GM19035 (cell line): Measurements from ENCODE around the gene RAPGEF5.
A peak's percentile ranks its signal among the peaks of the same experiment; 100 is the strongest.

ENCODE experiments used
- ATAC-seq: cut with Tn5 transposase; IDR thresholded peaks from one replicate; pipeline ENCODE4 v1.9.1; 2021; ENCODE audit not compliant: unreplicated experiment

RAPGEF5 gene

DNA sequence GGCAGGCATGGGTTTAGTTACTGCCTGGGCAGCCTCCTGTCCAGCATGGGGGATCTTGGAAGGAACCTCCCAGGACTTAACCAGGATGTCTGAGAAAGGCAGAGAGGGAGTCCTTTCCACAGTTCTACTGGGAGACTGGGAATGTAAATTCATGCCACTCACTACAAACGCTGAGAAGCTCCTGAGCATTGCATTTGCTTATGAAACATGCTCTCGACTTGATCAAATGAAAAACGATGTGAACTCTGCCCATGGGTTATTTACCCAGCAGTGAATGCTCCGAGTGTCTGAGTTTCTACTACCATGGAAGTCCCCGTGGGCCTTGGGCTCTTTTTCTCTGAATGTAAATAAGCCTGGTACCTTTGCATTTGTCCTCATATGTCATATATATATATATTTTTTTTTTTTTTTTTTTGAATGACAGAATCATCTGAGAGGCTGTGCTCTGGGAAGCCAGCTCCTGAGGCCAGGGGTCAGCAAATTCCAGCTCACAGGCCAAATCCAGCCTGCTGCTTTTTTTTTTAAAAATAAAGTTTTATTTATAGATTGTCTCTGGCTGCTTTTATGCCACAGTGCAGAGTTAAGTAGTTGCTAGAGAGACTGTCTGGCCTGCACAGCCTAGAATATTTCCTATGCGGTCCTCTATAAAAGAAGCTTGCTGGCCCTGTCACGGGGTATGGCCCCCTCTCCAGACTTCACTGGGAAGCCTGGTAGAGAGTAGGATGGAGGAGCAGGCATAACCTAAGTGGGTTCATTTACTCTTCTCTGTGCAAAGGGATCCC lies 21.4 kb upstream of the RAPGEF5 start:
- no peak for ATAC-seq

DNA sequence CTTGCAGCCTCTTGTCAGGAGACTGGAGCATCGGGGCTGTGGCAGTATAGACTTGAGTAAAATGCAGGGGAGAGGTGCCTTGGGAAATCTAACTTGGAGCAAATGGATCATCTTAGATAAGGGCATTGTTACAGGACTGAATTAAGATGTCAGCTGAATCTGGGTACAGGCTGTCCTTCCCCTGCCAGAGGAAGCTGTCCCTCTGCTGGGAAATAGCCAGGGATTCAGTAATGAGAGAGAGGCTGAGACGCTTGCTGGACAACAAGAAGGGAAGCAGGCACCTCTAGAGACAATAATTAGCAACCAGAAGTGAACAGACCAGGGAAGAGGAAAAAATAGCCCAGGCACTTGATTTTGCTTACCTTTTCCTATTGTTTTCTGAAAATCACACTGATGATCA lies 20.7 kb upstream of the RAPGEF5 start:
- no peak for ATAC-seq

DNA sequence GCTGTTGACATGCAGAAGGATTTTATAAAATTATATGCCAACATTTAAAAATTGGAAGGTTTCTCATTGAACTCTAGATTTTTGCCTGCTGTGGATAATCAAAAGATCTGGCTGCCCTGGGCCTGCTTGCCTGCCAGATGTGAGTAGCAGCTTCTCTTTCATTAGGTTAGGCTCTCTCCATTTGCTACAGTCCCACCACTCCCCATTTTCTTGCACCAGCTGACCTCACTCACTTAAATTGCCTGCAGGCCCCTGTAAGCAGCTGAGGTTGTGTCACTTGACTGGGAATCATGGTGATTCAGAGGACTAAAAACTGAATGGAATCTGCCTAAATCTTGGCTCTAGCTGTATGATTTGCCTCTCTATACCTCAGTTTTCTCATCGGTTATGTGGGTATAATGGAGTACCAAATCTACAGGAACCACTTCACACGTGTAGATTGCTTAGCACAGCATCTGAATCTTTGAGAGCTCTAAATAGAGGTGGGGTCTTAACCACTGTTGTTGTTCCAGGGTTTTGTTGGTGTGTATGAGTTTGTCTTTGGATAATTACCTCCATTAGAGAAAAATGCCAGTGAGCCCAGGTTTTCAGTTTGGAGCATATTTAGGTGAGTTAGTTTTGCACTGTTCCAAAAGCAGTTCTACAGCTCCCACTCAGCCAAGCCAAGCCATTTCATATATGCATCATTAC lies 18.6 kb upstream of the RAPGEF5 start:
- ATAC-seq, result no peak

DNA sequence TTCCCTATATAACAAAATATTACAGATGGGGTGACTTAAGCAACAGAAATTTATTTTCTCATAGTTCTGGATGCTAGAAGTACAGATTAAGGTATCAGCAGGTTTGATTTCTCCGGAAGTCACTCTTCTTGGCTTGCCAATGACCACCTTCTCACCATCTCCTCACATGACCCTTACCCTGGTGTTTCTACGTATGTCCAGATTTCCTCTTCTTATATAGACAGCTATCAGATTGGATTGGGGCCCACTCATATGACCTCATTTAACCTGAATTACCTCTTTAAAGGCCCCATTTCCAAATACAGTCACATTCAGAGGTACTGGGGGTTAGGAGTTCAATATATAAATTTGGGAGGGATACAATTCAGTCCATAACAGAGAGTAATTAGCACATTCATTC lies 17.0 kb upstream of the RAPGEF5 start:
- ATAC-seq, result no peak

DNA sequence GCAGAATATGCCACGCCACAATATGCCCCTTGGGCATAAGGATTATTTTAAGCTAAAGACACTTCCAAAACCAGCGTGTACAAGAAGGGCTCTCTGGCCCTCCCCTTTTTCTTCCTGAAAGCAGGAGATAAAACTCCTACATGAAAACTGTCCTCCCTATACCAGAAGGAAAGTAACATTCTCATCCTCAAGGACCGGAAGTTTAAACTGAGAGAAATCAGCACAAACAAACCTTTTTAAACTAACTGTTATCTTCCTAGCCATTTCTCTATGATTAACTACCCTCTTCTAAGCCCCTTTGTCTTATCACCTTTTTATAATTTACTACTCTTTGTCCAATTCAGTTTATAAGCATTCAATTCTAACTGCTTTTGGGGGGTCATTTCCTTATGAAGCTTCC lies 16.4 kb upstream of the RAPGEF5 start:
- ATAC-seq, result no peak

DNA sequence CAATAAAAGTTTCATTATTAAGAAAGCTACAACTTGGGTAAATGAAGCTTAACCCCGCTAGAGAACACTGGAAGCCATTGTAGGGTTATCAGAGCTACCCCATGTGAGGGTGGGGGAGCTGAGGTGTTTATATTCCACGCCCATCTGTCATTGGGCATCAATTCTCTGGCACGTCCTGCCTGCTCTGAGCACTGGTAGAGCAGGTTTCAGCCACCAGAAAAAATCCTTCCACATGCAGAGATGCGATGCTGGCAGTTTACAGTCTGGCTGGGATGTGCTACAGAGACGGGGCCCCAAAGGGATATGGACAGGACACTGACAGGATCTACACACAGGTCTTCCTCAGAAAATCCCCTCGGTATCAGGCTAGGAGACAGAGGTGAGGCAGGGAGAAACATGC lies 15.9 kb upstream of the RAPGEF5 start:
- ATAC-seq, result no peak

DNA sequence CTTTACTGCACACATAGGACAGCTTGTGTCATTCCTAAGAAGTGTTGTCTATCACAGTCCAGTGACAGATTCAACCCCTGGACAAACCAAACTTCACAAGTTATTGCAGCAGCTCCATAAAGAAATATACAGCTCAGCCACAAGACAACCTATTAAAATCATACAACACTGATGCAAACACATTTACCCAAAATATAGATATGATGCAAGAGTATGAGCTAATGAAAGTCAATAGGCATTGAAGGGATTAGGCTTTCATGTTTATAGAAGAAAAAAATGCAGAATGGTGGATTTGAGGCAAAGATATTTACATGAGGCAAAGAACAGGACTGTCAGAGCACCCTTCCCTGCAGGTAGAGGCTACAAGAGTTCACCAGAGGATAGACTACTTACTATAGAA lies 14.9 kb upstream of the RAPGEF5 start:
- no peak for ATAC-seq

DNA sequence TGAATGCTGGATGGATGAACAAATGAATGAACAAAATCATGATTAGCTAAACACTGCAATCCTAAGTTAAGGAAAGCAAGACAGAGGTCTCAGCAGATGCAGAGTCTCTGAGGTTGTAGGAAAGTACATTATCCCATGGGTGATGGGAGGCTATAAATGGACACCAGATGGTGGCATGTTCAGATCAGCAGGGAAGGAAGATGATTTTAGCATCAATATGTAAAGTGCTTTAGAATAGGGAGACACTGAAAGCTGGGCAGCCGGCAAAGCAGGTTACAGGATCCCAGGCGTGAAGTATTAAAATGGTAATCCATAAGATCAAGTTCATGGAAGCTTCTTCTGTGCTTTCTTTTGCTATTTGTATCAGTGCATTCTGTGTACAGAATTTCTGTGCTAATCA lies 7.9 kb upstream of the RAPGEF5 start:
- ATAC-seq, result no peak

DNA sequence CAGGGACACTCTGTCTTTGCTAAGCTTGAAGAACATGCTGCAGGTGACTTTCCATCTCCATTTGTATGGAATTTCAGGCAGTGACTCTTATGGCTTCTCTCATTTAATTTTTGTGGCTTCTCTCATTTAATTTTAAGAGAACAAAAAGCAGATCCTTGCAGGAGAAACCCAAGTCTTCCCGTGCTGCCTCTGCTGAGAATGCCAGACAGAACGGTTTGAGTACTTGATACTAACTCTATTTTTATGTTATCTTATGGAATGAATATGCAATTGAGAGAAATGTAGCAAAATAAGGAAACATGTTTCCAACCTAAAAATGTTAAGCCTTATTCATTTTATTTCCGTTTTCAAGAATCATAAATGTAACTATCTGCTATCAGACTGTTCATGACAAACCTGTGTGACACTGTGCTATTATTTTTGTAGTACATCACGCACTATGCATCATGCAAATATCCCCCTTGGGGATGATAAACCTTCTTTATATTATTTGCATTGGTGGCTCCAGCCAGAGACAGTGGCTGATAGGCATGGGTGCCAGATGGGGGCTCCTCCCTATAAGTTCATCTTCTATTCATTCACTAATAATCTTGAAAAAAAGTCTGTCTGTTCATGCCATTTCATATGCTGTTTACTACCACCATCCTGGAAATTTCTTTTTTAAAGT lies 6.9 kb upstream of the RAPGEF5 start:
- ATAC-seq, result no peak

DNA sequence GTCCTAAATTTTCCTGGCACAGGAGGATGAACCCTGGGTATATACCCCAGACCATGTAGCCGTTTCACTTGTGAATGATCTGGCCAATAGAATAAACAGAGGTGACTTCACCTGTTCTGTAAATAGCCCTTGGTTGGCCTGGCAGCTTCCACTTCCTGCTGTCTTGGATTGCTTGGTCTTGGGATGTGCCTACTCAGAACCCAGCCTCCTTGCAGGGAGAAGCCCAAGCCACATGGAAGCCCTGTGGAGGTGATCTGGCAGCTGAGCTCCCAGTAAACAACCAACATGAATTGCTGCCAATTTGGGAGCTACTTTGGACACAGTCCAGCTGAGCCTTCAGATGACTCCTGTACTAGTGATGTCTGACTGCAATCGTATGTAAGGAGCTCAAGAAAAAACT lies 4.8 kb upstream of the RAPGEF5 start:
- no peak for ATAC-seq

DNA sequence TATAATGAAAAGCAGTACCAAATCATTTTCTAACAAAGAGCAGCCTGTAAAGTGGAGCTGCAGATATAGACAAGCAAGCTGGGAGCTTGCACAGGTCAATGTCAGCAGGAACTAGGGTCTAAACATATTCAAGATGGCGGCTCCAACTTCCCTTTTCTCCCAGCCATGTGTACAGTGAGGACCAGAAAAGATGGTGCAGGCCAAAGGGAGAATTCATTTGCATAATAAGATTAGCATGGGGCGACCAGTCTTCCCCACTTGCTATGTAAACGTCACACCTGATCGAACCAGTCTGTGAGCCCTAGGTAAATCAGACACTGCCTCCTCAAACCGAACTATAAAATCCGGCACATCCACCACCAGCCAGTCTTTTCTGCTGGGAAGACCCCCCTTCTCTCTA lies 4.4 kb upstream of the RAPGEF5 start:
- no peak for ATAC-seq

DNA sequence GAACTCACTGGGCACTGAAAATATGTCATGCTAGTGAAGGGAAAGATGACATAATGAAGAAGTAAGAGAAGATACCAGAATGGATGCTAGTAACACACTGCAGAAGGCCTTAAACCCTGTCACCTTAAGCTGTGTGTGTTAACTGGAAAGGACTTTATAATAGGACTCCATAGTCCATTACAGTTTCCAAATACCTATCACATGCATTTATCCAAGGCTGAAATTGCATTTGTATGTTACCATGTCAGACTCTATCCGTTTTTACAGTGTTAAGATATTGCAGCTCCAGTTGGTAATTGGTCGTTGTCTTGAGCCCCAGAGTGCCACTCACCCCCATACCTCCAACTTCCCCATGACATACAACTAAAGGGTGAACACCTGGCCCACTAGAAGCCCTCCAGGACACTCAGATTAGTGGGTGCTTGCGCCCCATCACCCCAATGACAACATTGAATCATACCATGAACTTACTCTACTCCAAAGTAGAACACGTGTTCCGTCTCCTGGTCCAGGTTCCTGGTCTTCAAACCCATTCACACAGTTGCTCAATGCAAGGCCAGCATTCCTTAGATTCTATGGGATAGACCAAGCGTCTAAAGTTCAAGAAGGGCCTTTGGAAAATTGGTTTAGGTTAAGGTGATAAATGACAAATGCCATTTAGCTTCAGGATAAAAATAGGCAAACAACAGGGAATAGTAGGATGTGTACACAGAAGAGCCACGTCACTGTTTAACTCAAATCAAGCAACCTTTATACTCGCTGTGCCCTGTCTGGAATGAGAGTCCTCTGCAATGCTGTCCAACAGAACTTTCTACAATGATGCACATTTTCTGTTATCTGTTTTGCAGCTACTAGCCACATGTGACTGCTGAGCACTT lies 2.1 kb upstream of the RAPGEF5 start:
- ATAC-seq, result no peak

DNA sequence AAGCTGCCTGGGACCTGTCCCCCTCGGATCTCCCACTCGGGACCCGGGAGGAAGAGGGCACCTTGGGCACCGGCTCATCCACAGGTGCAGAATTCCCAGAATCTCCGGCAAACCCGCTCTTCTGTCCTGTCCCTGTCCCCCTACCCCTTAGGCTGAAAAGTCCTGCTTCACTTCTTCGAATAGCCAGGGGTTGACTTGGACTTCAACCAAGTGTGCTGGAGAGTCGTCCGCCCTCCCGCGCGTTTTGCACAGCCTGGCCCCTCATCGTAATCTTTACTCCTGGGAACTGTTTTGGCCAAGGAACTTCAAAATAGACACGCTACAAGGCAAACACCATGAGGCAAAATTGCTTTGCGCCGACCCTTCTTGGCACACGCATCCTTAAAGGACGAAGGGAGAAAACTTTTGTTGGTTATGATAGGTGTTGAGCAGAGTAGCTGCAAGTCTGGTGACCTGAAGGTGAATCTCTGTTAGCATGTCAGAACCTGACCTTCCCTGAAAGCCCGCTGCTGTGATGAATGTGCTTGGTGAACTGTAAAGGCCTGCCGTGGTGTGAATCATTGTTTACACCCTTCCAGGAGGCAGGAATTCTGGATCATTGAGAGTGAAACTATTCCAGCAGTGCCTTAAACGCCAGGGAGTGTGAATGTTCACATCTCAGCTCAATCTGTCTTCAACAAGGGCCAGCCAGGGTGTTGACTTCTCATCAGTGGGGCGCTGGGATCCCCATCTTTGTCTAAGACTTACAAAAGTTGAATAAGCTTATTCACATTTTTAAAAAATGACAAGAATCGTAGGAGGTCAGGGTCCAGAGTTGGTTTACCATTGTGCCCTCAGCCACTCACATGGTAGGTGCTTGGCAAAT lies 589 bp upstream of the RAPGEF5 start:
- no peak for ATAC-seq

DNA sequence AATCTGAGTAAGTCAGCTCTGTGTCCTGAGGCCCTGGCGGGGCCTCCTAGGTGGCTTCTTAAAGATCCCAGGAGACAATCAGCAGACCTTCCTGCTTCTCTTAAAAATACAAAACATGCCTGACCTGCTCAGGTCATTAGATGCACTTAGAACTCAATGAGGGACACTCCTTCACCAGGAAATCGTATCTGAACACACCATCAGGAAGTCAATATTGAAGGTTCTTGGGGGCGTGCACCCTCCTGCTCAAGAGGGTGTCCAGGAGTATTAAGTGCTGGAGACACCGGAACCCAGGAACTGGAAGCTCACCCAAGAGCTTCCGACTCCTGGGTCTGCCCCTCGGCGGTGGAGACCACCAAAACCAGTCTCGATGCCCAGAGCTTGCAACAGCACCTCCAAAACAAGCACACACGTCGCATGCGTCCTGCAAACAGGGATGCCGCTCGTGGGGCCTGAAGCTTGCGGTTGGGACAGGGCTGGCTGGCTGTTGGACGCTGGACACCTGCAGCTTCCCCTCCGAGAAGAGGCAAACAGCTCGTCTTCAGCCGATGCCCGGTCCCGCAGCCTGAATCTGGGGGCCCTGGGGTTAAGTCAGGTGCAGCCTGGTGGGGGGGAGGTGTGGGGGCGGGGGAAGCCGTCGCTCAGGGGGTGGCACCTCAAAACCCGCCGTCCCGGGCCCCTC lies 803 bp downstream of the RAPGEF5 start:
- ATAC-seq, result peak; percentile 23

DNA sequence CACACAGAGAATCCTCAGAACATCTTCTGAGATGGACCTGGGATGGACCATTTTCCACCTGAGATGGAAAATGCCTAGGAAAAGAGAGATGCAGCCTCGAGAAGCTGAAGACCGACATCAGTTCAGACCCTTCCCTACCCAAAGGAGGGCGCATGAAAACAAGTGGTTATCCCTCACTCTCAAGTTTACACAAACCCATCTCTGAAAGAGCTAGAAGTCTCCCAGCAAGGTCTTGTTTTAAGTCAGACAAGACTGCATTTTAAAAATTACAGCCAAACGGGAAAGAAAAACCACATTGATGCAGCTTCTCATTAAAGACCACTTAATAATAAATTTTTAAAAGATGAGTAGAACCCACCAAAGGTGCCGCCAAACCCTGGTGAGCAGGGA lies 1.3 kb downstream of the RAPGEF5 start:
- no peak for ATAC-seq

DNA sequence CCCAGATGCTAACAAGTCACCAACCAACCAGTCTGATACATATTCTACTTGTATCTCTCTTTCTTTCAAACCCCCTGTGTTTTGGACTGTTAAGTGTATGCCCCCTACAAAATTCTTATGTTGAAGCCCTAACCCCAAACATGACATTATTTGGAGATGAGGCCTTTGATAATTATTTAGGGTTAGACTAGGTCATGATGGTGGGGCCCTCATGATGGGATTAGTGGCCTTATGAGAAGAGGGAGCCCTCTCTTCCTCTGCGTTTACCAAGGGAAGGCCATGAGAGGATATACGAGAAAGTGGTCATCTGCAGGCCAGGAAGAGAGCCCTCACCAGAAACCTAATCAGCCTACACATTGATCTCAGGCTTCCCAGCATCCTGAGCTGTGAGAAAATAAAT lies 2.5 kb downstream of the RAPGEF5 start:
- no peak for ATAC-seq

DNA sequence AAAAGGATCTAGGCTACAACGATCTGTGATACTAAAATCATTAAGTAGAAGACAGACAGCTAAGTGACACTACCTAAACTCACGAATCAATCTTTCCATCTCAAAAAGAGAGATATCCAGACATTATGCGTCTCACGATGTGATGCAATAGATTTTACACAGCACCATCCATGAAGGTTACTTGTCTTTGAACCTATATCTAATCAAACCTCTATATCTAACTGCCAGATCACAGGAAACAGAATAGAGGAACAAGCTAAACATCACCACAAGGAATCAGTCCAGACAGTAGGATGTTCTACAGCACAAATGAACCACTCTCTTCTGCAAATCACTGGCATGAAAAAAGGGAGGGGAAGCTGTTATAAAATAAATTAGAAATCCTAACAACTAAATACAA lies 4.1 kb downstream of the RAPGEF5 start:
- no peak for ATAC-seq

DNA sequence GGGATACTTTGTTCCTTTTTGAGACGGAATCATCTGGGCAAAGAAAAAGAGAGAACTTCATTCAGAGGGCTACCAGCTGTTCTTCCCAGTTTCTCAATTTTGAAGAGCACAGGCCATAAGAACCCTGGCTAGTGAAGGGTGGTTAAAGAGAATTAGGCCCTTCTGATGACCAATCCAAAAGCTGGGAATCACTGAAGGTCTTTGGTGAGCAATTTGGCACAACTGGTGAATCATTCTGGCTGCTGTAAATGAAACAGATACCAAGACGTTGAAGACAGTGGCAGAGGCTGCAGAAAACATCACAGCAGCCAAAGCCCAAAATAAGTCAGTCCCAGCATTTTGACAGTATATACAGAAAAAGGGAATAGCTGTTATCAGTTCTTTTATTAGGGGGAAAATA lies 5.1 kb downstream of the RAPGEF5 start:
- no peak for ATAC-seq

DNA sequence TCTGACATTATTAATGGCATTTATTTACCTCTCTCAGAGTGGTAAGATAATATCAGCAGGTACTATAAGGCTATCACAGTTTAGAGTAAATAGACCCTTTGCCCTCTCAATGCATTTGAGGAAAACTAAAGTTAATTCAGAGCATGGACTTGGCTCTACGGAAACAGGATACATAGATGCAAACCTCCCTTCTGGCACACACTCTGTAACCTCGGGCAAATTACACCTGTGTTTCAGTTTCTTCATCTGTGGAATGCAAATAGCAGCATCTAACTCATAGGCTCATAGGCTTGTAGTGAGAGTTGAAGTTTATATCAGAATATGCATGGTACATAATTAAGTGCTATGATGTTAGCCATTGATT lies 5.6 kb downstream of the RAPGEF5 start:
- peak; percentile 70 for ATAC-seq
